ENCODE data around the gene C3. TPM values are rescaled to one million over a fixed set of nuclear protein-coding genes. Genes with fewer than 3 reads are reported as not detected.
"Not testable (repeated sequence)": the region's sequence is repeated elsewhere in the genome, so short reads cannot be mapped to it uniquely, and the experiment has no call there.

Gene C3
- polyA plus RNA-seq, 3 donors, result 2.4 to 5.3 (median 3.2) TPM

DNA sequence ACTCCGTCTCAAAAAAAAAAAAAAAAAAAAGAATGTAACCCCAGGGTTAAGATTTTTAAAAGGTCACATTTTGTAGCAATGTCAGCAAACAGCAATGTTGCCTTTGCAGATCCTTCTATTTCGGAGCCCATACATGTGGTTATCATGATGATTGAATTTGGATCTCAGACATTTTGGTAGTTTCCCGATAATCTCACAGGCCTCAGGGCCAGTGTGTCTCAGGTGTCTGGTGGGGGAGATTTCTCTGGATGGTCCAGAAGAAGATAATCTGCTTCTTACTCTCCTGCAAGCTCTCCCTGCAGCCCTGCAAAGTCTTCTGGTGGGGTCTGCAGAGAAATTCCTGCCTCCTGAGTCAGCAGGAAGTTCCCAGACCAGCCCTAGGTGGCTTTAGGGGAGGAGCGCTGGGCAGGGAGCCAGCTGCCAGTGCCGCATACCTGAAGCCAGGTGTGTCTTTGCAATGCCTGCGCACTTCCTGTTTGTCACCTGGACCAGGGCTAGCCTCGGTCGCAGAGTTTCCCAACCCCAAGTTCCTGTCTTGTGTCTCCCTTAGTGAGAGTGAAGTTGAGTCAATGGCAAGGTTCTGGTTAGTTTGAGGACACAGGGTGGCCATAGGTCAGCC lies 45.4 kb upstream of the C3 start:
- no peak overlapping the region for H3K4me3 ChIP-seq (replicated peaks in 1 of 3; ENCODE audit: low read depth in 2 of 3, low read length in 3 of 3)

DNA sequence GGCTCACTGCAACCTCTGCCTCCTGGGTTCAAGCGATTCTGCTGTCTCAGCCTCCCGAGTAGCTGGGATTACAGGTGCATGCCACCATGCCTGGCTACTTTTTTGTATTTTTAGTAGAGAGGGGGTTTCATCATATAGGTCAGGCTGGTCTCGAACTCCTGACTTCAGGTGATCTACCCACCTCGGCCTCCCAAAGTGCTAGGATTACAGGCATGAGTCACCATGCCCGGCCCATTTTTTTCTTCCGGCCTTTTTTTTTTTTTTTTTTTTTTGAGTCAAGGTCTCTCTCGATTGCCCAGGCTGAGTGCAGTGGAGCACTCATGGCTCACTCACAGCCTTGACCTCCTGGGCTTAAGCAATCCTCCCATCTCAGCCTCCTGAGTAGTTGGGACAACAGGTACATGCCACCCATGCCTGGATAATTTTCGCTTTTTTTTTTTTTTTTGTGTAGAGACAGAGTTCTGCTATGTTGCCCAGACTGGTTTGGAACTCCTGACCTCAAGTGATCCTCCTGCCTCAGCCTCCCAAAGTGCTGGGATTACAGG lies 41.9 kb upstream of the C3 start:
- Mint-ChIP-seq H3K9me3 (peaks cover 0 to 11% (median 3%) of the 10 kb centered on the region in 7 donors), H3K4me1 (peaks cover 14% of the 10 kb centered on the region), H3K27me3 (ENCODE audit: low read depth in 3 of 3) (peaks cover 12 to 16% (median 12%) of the 10 kb centered on the region in 3 donors)
- H3K27ac ChIP-seq (ENCODE audit: low read depth in 1 of 2, low read length in 2 of 2); H4K20me1 ChIP-seq (ENCODE audit: insufficient read depth, low read length); H3K4me3 ChIP-seq (replicated peaks in 1 of 3; ENCODE audit: low read depth in 2 of 3, low read length in 3 of 3); H3K9ac ChIP-seq (ENCODE audit: insufficient read depth, low read length, poor library complexity, severe bottlenecking); H3K79me2 ChIP-seq (ENCODE audit: insufficient read depth, low read length); H3K36me3 Mint-ChIP-seq; H3K4me2 ChIP-seq (replicated peaks; ENCODE audit: extremely low read depth, low read length, poor library complexity, severe bottlenecking); H3K9me3 ChIP-seq (replicated peaks in 1 of 2; ENCODE audit: control insufficient read depth in 1 of 2, insufficient read depth in 1 of 2, low read length in 2 of 2); H3K36me3 ChIP-seq (replicated peaks in 1 of 2; ENCODE audit: control insufficient read depth in 1 of 2, insufficient read depth in 2 of 2, low read length in 2 of 2); H3K4me3 Mint-ChIP-seq; H3K27ac Mint-ChIP-seq; H2AFZ ChIP-seq (ENCODE audit: insufficient read depth, low read depth, low read length, poor library complexity, severe bottlenecking); DNase-seq: not testable (repeated sequence)
- peaks cover 0 to 13% of the 10 kb centered on the region in 2 donors for H3K27me3 ChIP-seq (ENCODE audit: control insufficient read depth in 2 of 2, insufficient read depth in 2 of 2, low read length in 2 of 2)
- 92% methylated on average over 5 of the region's 8 CpGs for WGBS (ENCODE audit: insufficient coverage)
- H3K4me1 ChIP-seq (ENCODE audit: control insufficient read depth in 1 of 2, insufficient read depth in 2 of 2, low read length in 2 of 2), result peaks cover 5 to 12% of the 10 kb centered on the region in 2 donors
- intact Hi-C loops (cut with micrococcal nuclease), result loop anchor here (10.0 kb wide), 1 partner anchor 248 kb away; no protein-coding TSS in a partner anchor

More for the DNA sequence above, 45.4 kb upstream of the C3 start:
- peaks cover 0 to 4% of the 10 kb centered on the region in 2 donors for H3K9me3 ChIP-seq (replicated peaks in 1 of 2; ENCODE audit: control insufficient read depth in 1 of 2, insufficient read depth in 1 of 2, low read length in 2 of 2)
- Mint-ChIP-seq H3K4me3 (peak overlapping the region in 1 of 2 donors; percentile 61), H3K4me1 (peaks cover 31% of the 10 kb centered on the region), H3K27me3 (ENCODE audit: low read depth in 3 of 3) (peaks cover 12 to 17% (median 15%) of the 10 kb centered on the region in 3 donors), H3K27ac (peak overlapping the region in 2 of 7 donors; percentile 14 to 78), H3K36me3 (no peaks in the 10 kb centered on the region), H3K9me3 (peaks cover 0 to 7% (median 3%) of the 10 kb centered on the region in 7 donors)
- no peaks in the 10 kb centered on the region for H3K36me3 ChIP-seq (replicated peaks in 1 of 2; ENCODE audit: control insufficient read depth in 1 of 2, insufficient read depth in 2 of 2, low read length in 2 of 2)
- TF ChIP-seq CTCF (IDR thresholded peaks at IDR 0.05), result no peak
- H3K79me2 ChIP-seq (ENCODE audit: insufficient read depth, low read length), result no peaks in the 10 kb centered on the region
- H3K4me1 ChIP-seq (ENCODE audit: control insufficient read depth in 1 of 2, insufficient read depth in 2 of 2, low read length in 2 of 2), result peaks cover 20 to 31% of the 10 kb centered on the region in 2 donors
- no peak overlapping the region for H3K27ac ChIP-seq (ENCODE audit: low read depth in 1 of 2, low read length in 2 of 2)
- H3K27me3 ChIP-seq (ENCODE audit: control insufficient read depth in 2 of 2, insufficient read depth in 2 of 2, low read length in 2 of 2), result peaks cover 0 to 13% of the 10 kb centered on the region in 2 donors
- no peak overlapping the region for H2AFZ ChIP-seq (ENCODE audit: insufficient read depth, low read depth, low read length, poor library complexity, severe bottlenecking)
- DNase-seq, result peak in 1 of 3 donors; percentile 26
- 63% methylated on average over 7 of the region's 8 CpGs for WGBS (ENCODE audit: insufficient coverage)
- H4K20me1 ChIP-seq (ENCODE audit: insufficient read depth, low read length), result no peaks in the 10 kb centered on the region
- no peak overlapping the region for H3K9ac ChIP-seq (ENCODE audit: insufficient read depth, low read length, poor library complexity, severe bottlenecking)
- intact Hi-C loops (cut with micrococcal nuclease), result loop anchor here (5.0 to 10.0 kb wide), 2 partner anchors 41 to 251 kb away; no protein-coding TSS in a partner anchor
- H3K4me2 ChIP-seq (replicated peaks; ENCODE audit: extremely low read depth, low read length, poor library complexity, severe bottlenecking), result no peak overlapping the region

Data from CD14-positive monocyte (primary cell).